GM12878 (cell line): ENCODE results near the gene MYO16. TPM values are rescaled to one million over a fixed set of nuclear protein-coding genes. Genes with fewer than 3 reads are reported as not detected.

Experiments
- ATAC-seq: fragments of 200-7000 bp; cut with Tn5 transposase; 3 replicates; pipeline ENCODE4 v1.9.1; 2020; ENCODE audit warnings: mild to moderate bottlenecking, moderate library complexity
- BruUV-seq: library from RNA; stranded (reverse); fragments of 400-500 nt; replicated peaks from 2 replicates; lab custom pipeline; 2021; lab: Mats Ljungman, UMichigan
- CTCF ChIA-PET: fragments of 300-600 bp; sonication (Branson Sonifier 250); formaldehyde crosslinking; extraction: SDS; loops from one replicate; lab custom pipeline; 2021; ENCODE audit warnings: inconsistent platforms; lab: Yijun Ruan, JAX
- POLR2A ChIA-PET: fragments of 350-600 bp; formaldehyde crosslinking; extraction: SDS; loops from one replicate; lab custom pipeline; 2021; ENCODE audit warnings: inconsistent platforms; lab: Charles Lee
- RAD21 ChIA-PET: fragments of 300-600 bp; sonication (Branson Sonifier 250); formaldehyde crosslinking; loops from one replicate; lab custom pipeline; 2023; ENCODE audit warnings: antibody characterized with exemption; ENCODE audit not compliant: unreplicated experiment; lab: Charles Lee
- SMC1A ChIA-PET: fragments of 300-600 bp; sonication (Branson Sonifier 250); formaldehyde crosslinking; loops from one replicate; lab custom pipeline; 2023; ENCODE audit not compliant: unreplicated experiment, uncharacterized antibody; lab: Charles Lee
- DNase-seq: peaks from one replicate; pipeline ENCODE4 v3.0.0-alpha.2; 2011; ENCODE audit warnings: low read depth, low spot score
- FAIRE-seq: peaks from 3 replicates; lab custom pipeline; 2011; peaks lifted over from hg19 to GRCh38; lab: Jason Lieb, UNC
- H2AFZ ChIP-seq: 2 replicates; pipeline ENCODE4 v1.6.0; 2011; ENCODE audit warnings: low read depth, low read length, control low read depth; ENCODE audit not compliant: control insufficient read depth
- H3K27ac ChIP-seq: 2 replicates; pipeline ENCODE4 v1.5.1; 2011; ENCODE audit warnings: control low read depth; ENCODE audit not compliant: control insufficient read depth, insufficient read depth
- H3K27me3 ChIP-seq, 2 experiments: replicated peaks in 1 of 2; 2 replicates each; pipeline versions ENCODE4 v1.6.0 to v1.6.1; 2011; ENCODE audit warnings: low read length in 1 of 2; ENCODE audit not compliant: control insufficient read depth in 2 of 2, insufficient read depth in 2 of 2
- H3K36me3 ChIP-seq, 2 experiments: 2 replicates each; pipeline ENCODE4 v1.5.1; 2011; ENCODE audit warnings: low read length in 1 of 2; ENCODE audit not compliant: control insufficient read depth in 2 of 2, insufficient read depth in 2 of 2
- H3K4me1 ChIP-seq: 2 replicates; pipeline ENCODE4 v1.6.1; 2011; ENCODE audit warnings: mild to moderate bottlenecking, low read length, moderate library complexity, mixed read lengths; ENCODE audit not compliant: control insufficient read depth, insufficient read depth
- H3K4me2 ChIP-seq: 2 replicates; pipeline ENCODE4 v1.6.0; 2011; ENCODE audit warnings: control low read depth; ENCODE audit not compliant: control insufficient read depth, insufficient read depth
- H3K4me3 ChIP-seq: fragments of 200-600 bp; sonication (generic); 2 replicates; pipeline ENCODE4 v1.5.1; 2016
- H3K79me2 ChIP-seq: 2 replicates; pipeline ENCODE4 v1.6.0; 2011; ENCODE audit warnings: low read length; ENCODE audit not compliant: control insufficient read depth, insufficient read depth
- H3K9ac ChIP-seq: 2 replicates; pipeline ENCODE4 v1.8.0; 2011; ENCODE audit warnings: low read length, control low read depth, mixed read lengths; ENCODE audit not compliant: control insufficient read depth, insufficient read depth
- H3K9me3 ChIP-seq: replicated peaks from 3 replicates; pipeline ENCODE4 v1.5.1; 2011; ENCODE audit warnings: mild to moderate bottlenecking, low read length; ENCODE audit not compliant: control insufficient read depth, insufficient read depth
- H4K20me1 ChIP-seq: 2 replicates; pipeline ENCODE4 v1.6.0; 2011; ENCODE audit not compliant: control insufficient read depth, insufficient read depth
- CEBPB ChIP-seq, 2 experiments: fragments of 150-350 bp in 1 of 2; IDR thresholded peaks; 2 replicates each; pipeline ENCODE4 v1.6.1; 2012 to 2014; ENCODE audit warnings: low read depth in 2 of 2, low read length in 2 of 2, borderline replicate concordance in 1 of 2, inconsistent platforms in 1 of 2
- CHD1 ChIP-seq: IDR thresholded peaks from 2 replicates; pipeline ENCODE4 v1.6.1; 2012; ENCODE audit warnings: low read depth, low read length, improper control_type of control experiment
- CUX1 ChIP-seq: IDR thresholded peaks from 2 replicates; pipeline ENCODE4 v1.6.1; 2012; ENCODE audit warnings: improper control_type of control experiment, low read depth, low read length; ENCODE audit not compliant: insufficient replicate concordance
- EGR1 ChIP-seq, 2 experiments: IDR thresholded peaks; 1 replicate in 1 of 2; 2 replicates in 1 of 2; pipeline ENCODE4 v1.6.1; 2011 to 2012; ENCODE audit warnings: low read depth in 2 of 2, low read length in 2 of 2, borderline replicate concordance in 1 of 2, mild to moderate bottlenecking in 1 of 2, moderate library complexity in 1 of 2
- EP300 ChIP-seq, 2 experiments: fragments of 150-350 bp in 1 of 2; IDR thresholded peaks; 2 replicates each; pipeline ENCODE4 v1.6.1; 2011 to 2012; ENCODE audit warnings: low read depth in 2 of 2, low read length in 2 of 2, borderline replicate concordance in 1 of 2, improper control_type of control experiment in 1 of 2, inconsistent platforms in 1 of 2; ENCODE audit not compliant: control insufficient read depth in 1 of 2
- ESRRA ChIP-seq: IDR thresholded peaks from 2 replicates; pipeline ENCODE4 v1.6.1; 2012; ENCODE audit warnings: mild to moderate bottlenecking, low read length, improper control_type of control experiment
- FOXK2 ChIP-seq: fragments of 450-650 bp; IDR thresholded peaks from 2 replicates; pipeline ENCODE4 v1.6.1; 2017; ENCODE audit warnings: mild to moderate bottlenecking, moderate library complexity
- JUND ChIP-seq: IDR thresholded peaks from 2 replicates; pipeline ENCODE4 v1.6.1; 2012; ENCODE audit warnings: low read depth, mild to moderate bottlenecking, low read length, improper control_type of control experiment, moderate library complexity
- LARP7 ChIP-seq: fragments of 450-650 bp; IDR thresholded peaks from 2 replicates; pipeline ENCODE4 v1.6.1; 2017; ENCODE audit warnings: mild to moderate bottlenecking
- NRF1 ChIP-seq: conservative IDR thresholded peaks from 2 replicates; pipeline ENCODE4 v1.6.1; 2011; ENCODE audit warnings: mild to moderate bottlenecking, low read depth, low read length, improper control_type of control experiment
- POLR2AphosphoS2 ChIP-seq: IDR thresholded peaks from 2 replicates; pipeline ENCODE4 v1.6.1; 2011; ENCODE audit warnings: low read depth, mild to moderate bottlenecking, low read length, improper control_type of control experiment, moderate library complexity
- ZBTB40 ChIP-seq: fragments of 450-650 bp; IDR thresholded peaks from 2 replicates; pipeline ENCODE4 v1.6.1; 2016; ENCODE audit warnings: mild to moderate bottlenecking, moderate library complexity, borderline replicate concordance
- ZSCAN29 ChIP-seq: fragments of 450-650 bp; IDR thresholded peaks from 2 replicates; pipeline ENCODE4 v1.6.1; 2017; ENCODE audit warnings: mild to moderate bottlenecking, moderate library complexity
- WGBS: methylation state at CpG from one replicate; pipeline ENCODE4 v1.1.6; 2016; ENCODE audit warnings: low lambda C conversion rate; ENCODE audit not compliant: insufficient replicate concordance, insufficient coverage; ENCODE audit errors: missing lambda C conversion rate; 5-methylcytosine and 5-hydroxymethylcytosine counted together
- in situ Hi-C: fragments of 300-500 bp; cut with MboI; formaldehyde crosslinking; loops from 9 replicates; pipeline ENCODE4 v1.14.3; 2018; ENCODE audit warnings: mixed read lengths
- intact Hi-C: fragments of 100-400 bp; cut with micrococcal nuclease; formaldehyde crosslinking; loops from one replicate; pipeline ENCODE4 v1.14.2; 2022; ENCODE audit not compliant: unreplicated experiment
- polyA plus RNA-seq, 11 experiments: library from polyadenylated mRNA; depleted of rRNA in 4 of 11; unstranded in 6 of 11; stranded (reverse) in 5 of 11; fragments of >200 nt; fragmentation: Nextera tagmentation in 4 of 11; fragmentation: Illumina TruSeq in 1 of 11; extraction: Ambion mirVana in 4 of 11; extraction: Trizol in 1 of 11; gene quantifications; 1 replicate in 1 of 11; 2 replicates in 10 of 11; pipeline versions ENCODE4 v1.2.1 to v1.2.3, GENCODE V29; 2011 to 2016; ENCODE audit warnings: inconsistent platforms in 2 of 11, missing spikeins in 2 of 11, low read depth in 1 of 11
- total RNA-seq, 4 experiments: library from RNA; depleted of rRNA in 3 of 4; stranded (reverse); fragments of >200 nt in 3 of 4; fragmentation: Illumina TruSeq in 1 of 4; extraction: Trizol in 1 of 4; gene quantifications; 2 replicates each; pipeline versions ENCODE4 v1.2.1 to v1.2.3, GENCODE V29; 2013 to 2021

Gene MYO16
- total and polyA plus RNA-seq, 10 of the 15 experiments (the other 5 are each of a cell fraction or from before 2014, with no cell fraction given), result under 0.01 to 1.7 (median 0.05) TPM; not detected in 4

- TF ChIP-seq CEBPB (IDR thresholded peaks at IDR 0.05; ENCODE audit: borderline replicate concordance in 1 of 2, low read depth in 2 of 2, low read length in 2 of 2), result no peak
- TF ChIP-seq CHD1, result no peak
- TF ChIP-seq EGR1 (IDR thresholded peaks at IDR 0.05; ENCODE audit: borderline replicate concordance in 1 of 2, low read depth in 2 of 2, low read length in 2 of 2), result no peak
Measured at GRCh38 chr13:109136873-109137272, 507.5 kb downstream of the MYO16 start (continued).

- in situ Hi-C loops, result no loop called here
- no peak overlapping the region for H3K4me2 ChIP-seq
- H3K4me1 ChIP-seq, result no peaks in the 10 kb centered on the region
- no peaks in the 10 kb centered on the region for H3K36me3 ChIP-seq
- ChIA-PET POLR2A (no interaction called here), SMC1A (no interaction called here), RAD21 (no interaction called here), CTCF (no interaction called here)
- BruUV-seq, result no TSS peak
- WGBS, result 68% methylated on average over 9 of the region's 9 CpGs
- DNase-seq (no peak), ATAC-seq (no peak), FAIRE-seq (no peak)
- H4K20me1 ChIP-seq, result no peaks in the 10 kb centered on the region
- no peak overlapping the region for H2AFZ ChIP-seq
- H3K9ac ChIP-seq, result no peak overlapping the region
- H3K27me3 ChIP-seq, result no peaks in the 10 kb centered on the region
- no peak overlapping the region for H3K27ac ChIP-seq
- H3K9me3 ChIP-seq, result peaks cover 2% of the 10 kb centered on the region; the same call in 1 of the 3 replicates
- H3K79me2 ChIP-seq, result no peaks in the 10 kb centered on the region
- intact Hi-C loops, result no loop called here
- H3K4me3 ChIP-seq, result no peak overlapping the region
- TF ChIP-seq CUX1 (no peak), EP300 (IDR thresholded peaks at IDR 0.05; ENCODE audit: borderline replicate concordance in 1 of 2, control insufficient read depth in 1 of 2, low read depth in 2 of 2, low read length in 2 of 2) (no peak), ZBTB40 (no peak), ESRRA (no peak), NRF1 (no peak), LARP7 (no peak), JUND (no peak), CHD1 (no peak), FOXK2 (no peak), POLR2AphosphoS2 (no peak), ZSCAN29 (no peak)
Measured at GRCh38 chr13:109139346-109139745, 509.9 kb downstream of the MYO16 start.
